Stimulated activated naive CD4-positive, alpha-beta T cell (primary cell): ENCODE measurements around the gene NVL.
"Not testable (repeated sequence)": the region's sequence is repeated elsewhere in the genome, so short reads cannot be mapped to it uniquely, and the experiment has no call there.

Source experiments
- DNase-seq, 6 experiments: peaks; one replicate each; lab custom pipeline; 2025; lab: John Stamatoyannopoulos, UW

Gene NVL

GRCh38 chr1:224338150-224338838 lies 8.3 kb upstream of the NVL start:
- DNase-seq: no peak

DNA sequence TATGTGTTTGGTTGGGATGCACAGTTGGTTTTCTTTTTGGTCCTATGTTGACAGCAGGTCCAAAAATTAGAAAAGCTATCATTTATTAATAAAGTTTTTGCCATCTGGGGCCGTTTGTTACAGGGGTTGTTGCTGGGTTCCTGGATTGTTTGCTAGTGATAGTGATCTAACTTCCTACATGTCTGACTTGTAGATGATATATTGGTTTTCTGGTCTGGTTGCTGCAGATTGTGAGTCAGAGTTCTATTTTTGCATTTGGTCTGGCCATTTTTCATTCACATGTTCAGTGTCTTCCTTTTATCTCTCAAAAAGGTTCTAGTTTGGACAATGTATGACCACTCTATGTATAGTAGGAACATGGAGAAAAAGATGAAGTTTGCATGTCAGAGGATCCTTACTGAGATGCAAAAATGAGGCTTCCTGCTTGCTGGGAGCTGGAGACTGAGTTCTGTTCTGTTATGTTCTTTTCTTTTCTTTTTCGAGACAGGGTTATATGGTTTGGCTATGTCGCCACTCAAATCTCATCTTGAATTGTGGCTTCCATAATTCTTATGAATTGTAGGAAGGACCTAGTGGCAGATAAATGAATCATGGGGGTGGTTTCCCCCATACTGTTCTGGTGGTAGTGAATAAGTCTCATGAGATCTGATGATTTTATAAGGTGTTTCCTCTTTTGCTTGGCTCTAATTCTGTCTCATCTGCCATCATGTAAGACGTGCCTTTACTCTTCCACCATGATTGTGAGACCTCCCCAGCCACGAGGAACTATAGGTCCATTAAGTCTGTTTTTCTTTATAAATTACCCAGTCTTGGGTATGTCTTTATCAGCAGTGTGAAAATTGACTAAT lies 4.2 kb upstream of the NVL start:
- no peak for DNase-seq

DNA sequence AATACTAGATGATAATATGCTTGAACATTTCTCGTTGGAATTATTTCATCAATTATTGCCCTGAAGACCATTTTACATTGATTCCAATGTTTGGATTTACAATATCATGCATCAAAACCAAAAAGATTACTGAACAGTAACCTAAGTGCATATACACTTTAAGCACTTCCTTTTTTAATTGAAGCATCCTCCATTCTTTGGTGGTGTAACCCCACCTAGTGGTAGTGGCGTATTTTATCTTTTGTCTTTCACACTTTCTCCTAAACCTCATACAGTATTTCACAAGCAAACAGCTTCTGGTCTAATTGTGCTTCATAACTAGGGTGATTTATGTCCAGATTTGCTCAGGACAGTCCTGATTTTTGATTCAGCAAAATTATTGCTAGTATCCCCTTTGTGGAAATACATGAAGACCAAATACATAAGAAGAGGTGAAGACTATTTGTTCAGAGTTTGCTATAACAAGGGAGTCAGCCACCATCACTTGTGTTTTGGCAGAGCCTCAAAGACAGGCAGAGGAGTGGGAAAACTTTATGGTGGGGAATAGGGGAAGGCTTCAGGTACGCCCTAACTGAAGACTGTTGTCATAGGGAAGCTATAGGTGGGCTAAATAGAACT lies 3.4 kb upstream of the NVL start:
- DNase-seq: peak in 3 of 6 experiments; percentile 24 to 72 (median 69)

DNA sequence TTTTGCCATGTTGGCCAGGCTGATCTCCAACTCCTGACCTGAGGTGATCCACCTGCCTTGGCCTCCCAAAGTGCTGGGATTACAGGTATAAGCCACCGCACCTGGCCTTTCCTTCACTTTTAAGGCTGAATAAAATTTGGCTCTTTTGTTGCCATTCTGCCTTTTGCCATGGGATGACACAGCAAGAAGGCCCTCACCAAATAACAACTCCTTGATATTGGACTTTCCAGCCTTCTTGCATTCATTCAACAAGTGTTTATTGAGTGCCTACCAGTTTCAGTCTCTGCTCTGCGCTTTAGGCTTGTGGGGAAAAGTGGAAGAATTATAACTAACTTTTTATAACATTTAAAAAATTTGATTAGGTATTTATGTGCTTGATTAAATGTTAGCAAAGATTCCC lies 1.9 kb upstream of the NVL start:
- DNase-seq: no peak

DNA sequence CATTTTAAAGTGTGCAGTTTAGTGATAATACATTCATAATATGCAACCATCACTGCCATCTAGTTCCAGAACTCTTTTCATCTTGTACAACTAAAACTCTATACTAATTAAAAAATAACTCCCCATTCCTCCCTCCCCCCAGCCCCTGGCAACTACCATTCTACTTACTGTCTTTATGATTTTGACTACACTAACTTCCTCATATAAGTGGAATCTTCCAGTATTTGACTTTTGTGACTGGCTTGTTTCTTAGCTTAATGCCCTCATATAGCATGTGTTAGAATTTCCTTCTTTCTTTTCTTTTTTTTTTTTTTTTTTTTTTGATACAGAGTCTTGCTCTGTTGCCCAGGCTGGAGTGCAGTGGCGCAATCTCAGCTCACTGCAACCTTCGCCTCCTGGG lies 1.4 kb upstream of the NVL start:
- DNase-seq: no peak

GRCh38 chr1:224329484-224329841 lies 509 bp downstream of the NVL start:
- DNase-seq: no peak

DNA sequence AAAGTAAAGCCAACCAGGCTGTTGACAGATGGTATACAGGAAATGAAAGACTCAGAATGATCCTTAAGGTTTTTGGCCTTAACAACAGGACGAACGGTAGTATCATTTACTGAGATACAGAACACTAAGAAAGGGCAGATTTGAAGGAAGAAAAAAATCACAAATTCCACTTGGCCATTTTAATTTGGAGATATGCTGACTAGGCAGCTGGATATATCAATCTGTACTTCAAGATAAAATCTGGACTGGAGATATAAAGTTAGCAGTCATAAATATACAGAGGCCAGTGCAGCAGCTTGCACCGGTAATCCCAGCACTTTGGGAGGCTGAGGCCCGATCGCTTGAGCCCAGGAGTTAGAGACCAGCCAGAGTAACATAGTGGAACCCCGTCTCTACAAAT lies 1.3 kb downstream of the NVL start:
- no peak for DNase-seq

- DNase-seq: no peak
Observed at GRCh38 chr1:224325959-224326358, 4.0 kb downstream of the NVL start.

DNA sequence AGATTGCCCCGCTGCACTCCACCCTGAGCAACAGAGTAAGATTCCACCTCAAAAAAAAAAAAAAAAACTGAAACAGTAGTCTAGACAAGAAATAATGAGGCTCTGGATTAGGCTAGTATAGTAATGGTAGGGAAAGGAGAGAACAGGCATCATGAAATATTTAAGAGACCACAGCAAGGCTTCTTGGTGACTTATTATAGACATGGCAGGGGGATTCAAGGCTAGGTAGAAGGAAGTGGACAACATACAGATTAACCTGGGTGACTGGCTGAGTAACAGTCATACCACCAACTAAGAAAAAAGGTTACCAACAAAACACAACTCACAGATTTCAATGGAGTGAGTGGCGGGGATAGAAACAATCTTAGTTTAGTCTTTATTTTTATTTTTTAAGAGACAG lies 8.3 kb downstream of the NVL start:
- no peak for DNase-seq

- no peak for DNase-seq
Observed at GRCh38 chr1:224317383-224318045, 12.5 kb downstream of the NVL start.

GRCh38 chr1:224312025-224312424 lies 17.9 kb downstream of the NVL start:
- DNase-seq: no peak

DNA sequence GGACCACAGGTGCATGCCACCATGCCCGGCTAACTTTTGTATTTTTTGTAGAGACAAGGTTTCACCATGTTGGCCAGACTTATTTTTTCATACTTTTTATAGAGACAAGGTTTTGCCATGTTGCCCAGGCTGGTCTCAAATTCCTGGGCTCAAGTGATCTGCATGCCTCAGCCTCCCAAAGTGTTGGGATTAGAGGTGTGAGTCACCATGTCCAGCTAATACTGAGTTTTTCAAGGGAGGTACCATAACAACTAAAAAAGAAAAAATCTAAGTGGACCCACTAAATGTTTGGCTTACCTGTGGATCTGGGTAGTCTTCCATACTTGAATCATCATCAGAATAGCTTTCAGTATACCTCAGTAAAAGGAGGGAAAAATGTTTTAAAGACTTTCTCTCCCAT lies 18.5 kb downstream of the NVL start:
- DNase-seq: not testable (repeated sequence)

DNA sequence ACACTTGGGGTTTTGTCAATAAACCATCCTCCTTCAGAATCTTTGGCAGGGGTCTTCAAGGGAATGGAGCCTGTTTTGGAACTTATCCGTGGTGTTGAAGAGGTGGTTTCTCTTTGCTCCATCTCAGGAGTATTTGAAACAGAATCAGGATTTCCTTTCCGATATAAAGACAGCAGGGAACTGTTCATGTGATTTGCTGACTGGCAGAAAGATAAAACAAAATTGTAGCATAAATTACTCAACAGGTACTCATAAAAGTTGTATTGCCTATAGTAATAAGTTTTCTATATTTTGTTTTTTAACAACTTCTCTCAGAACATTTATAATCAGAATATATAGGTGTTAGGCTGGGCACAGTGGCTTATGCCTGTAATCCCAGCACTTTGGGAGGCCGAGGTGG lies 21.9 kb downstream of the NVL start:
- no peak for DNase-seq

- no peak for DNase-seq
Observed at GRCh38 chr1:224304767-224305166, 25.2 kb downstream of the NVL start.

DNA sequence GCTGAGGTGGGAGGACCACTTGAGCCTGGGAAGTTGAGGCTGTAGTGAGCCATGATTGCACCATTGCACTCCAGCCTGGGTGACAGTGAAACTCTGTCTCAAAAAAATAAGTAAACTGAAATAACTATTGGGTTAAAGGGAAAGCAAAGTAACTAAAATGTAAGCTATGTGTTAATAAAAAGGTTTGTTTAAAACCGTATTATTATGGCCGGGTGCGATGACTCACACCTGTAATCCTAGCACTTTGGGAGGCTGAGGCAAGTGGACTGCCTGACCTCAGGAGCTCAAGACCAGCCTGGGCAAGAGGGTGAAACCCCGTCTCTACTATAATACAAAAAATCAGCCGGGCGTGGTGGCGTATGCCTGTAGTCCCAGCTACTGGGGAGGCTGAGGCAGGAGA lies 27.0 kb downstream of the NVL start:
- no peak for DNase-seq

DNA sequence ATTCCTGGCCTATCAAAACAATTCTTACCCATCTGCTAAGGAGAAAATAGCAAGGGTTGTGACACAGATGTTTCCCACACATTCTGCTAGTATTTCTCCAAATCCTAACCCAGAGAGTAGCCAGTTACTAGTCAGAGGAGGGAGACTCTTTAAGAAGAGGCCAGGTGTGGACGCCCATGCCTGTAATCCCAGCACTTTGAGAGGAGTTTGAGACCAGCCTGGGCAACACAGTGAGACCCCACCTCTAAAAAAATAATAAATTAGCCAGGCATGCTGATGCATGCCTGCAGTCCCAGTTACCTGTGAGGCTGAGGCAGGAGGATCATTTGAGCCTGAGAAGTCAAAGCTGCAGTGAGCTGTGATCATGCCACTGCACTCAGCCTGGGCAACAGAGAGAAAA lies 28.6 kb downstream of the NVL start:
- DNase-seq: no peak

- DNase-seq: no peak
Observed at GRCh38 chr1:224300346-224300745, 29.6 kb downstream of the NVL start.

DNA sequence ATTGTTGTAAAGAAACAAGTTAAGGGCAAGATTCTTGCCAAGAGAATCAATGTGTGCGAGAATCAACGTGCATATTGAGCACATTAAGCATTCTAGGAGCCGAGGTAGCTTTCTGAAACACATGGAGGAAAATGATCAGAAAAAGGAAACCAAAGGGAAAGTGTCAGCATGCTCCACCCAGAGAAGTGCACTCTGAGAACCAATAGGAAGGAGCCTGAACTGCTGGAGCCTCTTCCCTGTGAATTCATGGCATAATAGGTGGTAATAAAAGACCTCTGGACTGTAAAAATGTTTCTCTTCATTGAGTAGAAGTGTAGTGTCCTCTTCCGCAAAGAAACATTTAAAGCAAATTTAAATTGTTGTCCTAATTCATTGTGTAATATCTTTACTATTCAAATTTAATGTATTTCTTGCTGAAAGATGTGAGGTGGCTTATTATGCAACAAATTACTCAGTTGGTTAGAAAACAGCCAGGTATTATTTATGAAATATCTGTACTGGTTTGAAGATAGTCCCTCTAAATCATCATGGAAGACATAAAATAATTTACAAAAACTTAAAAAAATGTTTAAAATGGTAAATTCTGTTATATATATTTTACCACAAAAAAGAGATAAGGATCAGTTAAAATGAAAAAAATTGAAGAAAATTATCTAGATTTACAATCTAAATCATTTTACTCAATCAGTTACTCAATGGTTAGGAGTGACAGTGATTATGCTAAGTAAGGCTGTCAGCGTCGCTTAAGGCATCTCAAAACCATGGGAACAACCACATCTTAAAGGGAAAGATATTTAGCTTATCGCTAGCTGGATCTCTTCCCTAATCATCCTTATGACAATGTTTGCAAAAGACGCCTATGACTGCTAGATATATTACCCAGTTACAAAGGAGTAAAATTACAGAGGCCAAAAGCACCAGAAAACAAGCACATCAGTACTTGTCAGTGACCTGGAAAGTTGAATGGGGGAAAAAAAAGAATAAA lies 31.3 kb downstream of the NVL start:
- DNase-seq: no peak

DNA sequence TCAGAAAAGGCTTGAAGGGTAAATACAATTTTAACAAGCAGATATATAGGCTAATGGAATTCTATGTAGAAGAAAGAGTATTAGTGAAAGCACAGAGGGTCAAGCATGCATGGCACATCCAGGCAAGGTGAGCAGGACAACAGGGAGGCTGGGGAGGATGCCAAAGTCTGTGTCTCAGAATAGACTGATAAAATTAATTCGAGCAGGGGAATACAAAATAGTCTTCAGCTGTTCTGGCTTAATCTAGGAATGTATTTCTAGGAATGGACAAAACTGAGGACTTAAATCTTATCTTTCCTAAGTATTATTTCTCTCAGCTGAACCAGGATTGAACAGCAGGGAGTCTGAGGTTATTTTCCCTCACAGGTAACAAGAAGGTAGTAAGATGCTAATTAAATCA lies 35.2 kb downstream of the NVL start:
- no peak for DNase-seq

DNA sequence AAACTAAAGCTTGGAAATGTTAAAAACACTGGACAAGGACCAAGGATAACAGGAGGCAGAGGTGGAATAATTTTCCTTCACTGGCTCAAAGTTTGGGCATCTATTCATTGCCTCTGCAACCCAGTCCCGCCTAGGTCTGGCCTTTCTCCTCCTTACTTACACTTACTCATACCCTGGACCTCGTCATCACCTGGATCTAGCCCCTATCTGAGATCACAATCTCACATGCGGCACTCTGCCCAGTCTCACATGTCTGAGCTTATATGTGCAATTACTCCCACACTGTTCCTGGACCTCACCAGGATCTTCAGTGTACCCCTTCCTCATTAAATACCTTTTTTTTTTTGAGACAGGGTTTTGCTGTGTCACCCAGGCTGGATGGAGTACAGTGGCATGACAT lies 37.6 kb downstream of the NVL start:
- no peak for DNase-seq

GRCh38 chr1:224289396-224289795 lies 40.6 kb downstream of the NVL start:
- DNase-seq: no peak

- DNase-seq: no peak
Observed at GRCh38 chr1:224287714-224288113, 42.3 kb downstream of the NVL start.
